Activated naive CD4-positive, alpha-beta T cell treated with anti-CD3 and anti-CD28 coated beads, Interleukin-2, amount 50 U/mL, for 16 hours (primary cell): ENCODE measurements around the gene ASPDH.
"Not testable (repeated sequence)": the region's sequence is repeated elsewhere in the genome, so short reads cannot be mapped to it uniquely, and the experiment has no call there.

Source experiments
- DNase-seq: peaks from one replicate; pipeline ENCODE4 v3.0.0-alpha.2; 2020

Gene ASPDH

GRCh38 chr19:50547385-50548190 is 33.9 kb upstream of the ASPDH start:
- DNase-seq, result no peak

DNA sequence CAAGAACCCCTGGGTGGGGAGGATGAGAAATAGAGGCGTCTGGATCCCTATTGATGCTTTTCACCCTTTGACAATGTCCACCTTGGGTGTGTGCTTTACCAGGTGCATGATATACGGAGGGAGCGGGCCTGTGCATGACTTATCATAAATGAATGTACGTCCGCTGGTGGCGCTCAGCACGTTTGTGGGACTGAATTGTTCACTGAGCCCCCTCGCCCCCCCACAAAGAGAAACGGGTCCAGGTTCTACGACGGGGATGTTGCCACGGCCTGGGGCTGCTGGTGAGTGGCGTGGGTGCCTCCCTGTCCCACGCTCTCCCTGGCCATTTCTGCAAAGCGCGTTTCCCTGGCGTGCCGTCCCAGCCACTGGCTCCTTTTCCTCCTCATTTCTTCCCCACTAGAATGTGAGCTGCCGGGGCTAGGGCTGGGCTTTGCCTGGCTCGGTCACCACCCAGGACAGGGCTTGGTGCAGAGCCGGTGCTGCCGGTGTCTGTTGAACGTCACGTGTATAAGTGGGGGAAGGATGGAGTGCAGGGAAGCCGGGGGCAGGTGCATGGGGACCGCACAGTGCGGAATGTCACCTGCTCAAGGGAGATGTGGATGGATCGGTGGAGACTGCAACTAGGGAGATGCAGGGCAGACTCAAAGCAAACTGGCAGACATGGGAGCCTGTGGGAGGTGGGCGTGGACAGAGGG is 33.0 kb upstream of the ASPDH start:
- no peak for DNase-seq

- DNase-seq, result no peak
These were observed 29.2 kb upstream of the ASPDH start for GRCh38 chr19:50542943-50543342.

DNA sequence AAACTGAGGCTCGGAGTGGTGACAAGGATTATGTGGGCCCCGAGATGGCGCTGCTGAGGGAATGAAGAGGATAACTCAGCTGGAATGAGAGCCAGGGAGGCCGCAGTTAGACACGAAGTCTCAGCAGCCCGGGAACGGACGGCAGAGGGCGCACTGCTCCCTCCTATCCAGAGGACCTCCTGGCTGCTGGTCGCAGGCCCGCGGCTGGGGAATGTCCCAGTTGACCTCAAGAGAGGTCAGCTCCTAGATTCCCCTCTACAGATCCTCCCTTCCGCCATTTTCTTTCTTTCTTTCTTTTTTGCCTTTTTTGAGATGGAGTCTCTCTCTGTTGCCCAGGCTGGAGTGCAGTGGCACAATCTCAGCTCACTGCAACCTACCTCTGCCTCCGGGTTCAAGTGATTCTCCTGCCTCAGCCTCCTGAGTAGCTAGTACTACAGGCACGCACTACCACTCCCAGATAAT is 24.1 kb upstream of the ASPDH start:
- DNase-seq, result peak; percentile 65

DNA sequence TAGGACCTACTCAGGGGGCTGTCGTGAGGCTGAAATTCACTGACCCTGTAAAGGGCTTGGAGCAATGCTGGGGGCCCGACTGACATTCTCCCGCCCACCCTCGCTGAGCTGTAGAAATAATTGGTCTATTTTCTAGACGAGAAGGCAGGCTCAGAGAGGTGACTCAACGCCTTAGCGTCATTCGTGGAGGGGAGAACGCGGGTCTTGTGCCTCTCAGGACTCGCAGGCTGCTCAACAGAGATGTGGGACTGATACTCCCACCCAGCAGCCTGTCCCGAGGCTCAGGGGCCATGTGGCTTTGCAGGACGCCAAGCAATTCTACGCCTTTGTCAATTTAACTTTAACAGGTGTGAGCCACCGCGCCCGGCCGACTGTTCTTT is 23.6 kb upstream of the ASPDH start:
- no peak for DNase-seq

DNA sequence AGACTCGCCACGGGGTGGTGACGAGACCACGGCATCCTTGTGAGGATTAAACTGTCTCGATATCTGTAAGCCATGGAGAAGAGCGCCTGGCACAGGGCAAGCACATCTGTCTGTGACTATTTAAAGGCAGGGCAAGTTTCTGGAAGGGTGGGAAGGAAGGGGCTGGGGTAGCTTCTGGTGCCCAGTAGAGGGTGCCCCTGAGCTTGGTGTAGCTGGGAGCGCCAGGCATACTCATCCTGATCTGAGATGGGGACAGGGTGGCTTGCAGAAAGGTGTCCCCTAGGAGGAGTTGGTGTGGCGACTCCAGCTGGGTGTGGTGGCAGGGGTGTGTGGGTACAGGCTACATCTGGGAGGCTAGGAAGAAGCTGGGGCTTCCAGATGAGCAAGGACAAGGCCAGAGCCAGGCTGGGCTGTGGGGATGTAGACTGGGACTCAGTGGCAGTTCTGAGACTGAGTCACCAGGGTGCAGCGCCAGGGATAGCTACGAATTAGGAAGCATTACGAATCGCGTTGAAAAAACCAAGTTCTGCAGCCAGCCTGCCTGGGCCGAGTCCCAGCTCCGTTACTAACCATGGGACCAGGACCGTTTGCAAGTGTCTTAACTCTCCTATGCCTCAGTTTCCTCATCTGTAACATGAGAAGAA is 23.1 kb upstream of the ASPDH start:
- no peak for DNase-seq

GRCh38 chr19:50535672-50536187 is 22.0 kb upstream of the ASPDH start:
- no peak for DNase-seq

GRCh38 chr19:50534478-50534877 is 20.8 kb upstream of the ASPDH start:
- DNase-seq, result no peak

- no peak for DNase-seq
These were observed 19.2 kb upstream of the ASPDH start for GRCh38 chr19:50532952-50533351.

GRCh38 chr19:50531171-50531612 is 17.5 kb upstream of the ASPDH start:
- DNase-seq, result no peak

- not testable (repeated sequence) for DNase-seq
These were observed 14.3 kb upstream of the ASPDH start for GRCh38 chr19:50528052-50528451.

- DNase-seq, result no peak
These were observed 9.2 kb upstream of the ASPDH start for GRCh38 chr19:50522881-50523280.

GRCh38 chr19:50520822-50521465 is 7.2 kb upstream of the ASPDH start:
- DNase-seq, result no peak

- no peak for DNase-seq
These were observed 5.4 kb upstream of the ASPDH start for GRCh38 chr19:50519006-50519575.

DNA sequence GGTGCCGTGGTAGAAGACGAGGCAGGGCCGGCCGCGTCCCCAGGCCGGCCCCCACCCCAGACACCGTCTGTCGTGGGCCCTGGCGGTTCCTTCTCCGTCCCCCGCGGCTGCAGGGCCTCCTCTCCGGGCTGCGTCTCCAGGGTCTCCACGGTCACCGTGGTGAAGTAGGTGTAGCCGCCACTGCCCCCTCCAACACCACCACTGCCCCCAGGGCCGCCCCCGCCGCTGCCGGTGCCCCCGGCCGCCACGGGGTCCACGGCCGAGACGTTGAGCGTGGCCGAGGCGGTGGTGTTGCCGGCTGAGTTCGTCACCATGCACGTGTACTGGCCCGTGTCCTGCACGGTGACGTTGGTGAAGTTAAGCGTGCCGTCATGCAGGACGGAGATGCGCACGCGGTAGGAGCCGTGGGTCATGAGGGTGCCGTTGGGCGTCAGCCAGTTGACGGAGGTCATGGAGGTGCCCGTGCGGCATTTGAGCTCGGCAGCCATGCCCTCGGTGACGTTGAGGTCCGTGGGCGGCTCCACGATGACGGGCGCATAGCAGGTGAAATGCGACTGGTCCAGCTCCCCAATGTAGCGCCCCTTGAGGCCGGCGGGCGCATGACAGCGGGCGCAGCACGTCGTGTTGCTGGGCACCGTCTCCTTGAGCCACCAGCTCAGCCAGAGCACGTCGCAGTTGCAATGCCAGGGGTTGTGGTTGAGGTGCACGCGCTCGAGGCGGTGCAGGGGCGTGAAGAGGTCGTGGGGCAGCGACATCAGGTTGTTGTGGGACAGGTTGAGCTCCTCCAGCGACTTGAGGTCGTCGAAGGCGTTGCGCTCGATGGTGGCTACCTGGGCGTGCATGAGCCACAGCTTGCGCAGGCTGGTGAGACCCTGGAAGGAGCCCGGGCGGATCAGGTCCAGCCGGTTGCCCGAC is 4.6 kb upstream of the ASPDH start:
- no peak for DNase-seq

- DNase-seq, result no peak
These were observed 4.0 kb upstream of the ASPDH start for GRCh38 chr19:50517704-50518075.

DNA sequence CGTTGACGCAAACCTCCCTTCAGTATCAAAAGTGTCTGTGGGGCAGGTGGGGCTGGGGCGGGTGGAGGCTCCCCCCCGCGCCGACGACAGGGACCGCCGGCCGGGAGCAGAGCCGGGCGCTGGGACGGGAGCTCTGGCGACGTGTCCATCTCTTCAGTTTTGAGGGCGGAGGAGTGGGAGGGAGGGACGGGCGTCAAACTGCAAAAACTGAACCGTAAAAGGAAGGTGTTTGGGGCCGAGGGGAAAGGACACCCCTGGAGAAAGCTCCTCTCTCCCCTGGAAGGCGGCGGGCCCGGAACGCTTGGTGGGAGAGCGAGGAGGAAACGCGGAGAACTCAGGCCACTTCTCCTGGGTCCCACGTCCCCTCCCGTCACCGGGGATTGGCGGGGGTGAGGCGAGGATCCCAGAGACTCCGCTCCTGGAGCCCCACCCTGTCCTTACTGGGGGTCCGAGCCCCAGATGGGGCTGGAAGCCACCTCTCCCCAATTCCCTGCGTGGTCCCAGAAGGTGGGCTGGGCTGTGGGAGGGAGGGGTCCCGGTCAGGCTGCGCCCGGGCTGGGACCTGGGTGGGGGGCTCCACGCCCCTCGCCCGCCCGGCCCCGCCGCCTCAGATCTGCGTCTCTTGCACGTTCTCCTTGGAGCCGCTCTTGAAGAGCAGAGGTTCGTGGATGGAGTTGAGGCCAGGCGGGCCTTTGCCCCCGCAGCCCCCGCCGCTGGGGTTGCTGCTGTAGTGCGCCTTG is 3.4 kb upstream of the ASPDH start:
- DNase-seq, result no peak

- DNase-seq, result no peak
These were observed 2.7 kb upstream of the ASPDH start for GRCh38 chr19:50516456-50516855.

GRCh38 chr19:50515168-50515561 is 1.5 kb upstream of the ASPDH start:
- DNase-seq, result no peak

- DNase-seq, result no peak
These were observed 844 bp upstream of the ASPDH start for GRCh38 chr19:50514346-50515167.
